Stimulated activated CD4-positive, alpha-beta T cell treated with anti-CD3 and anti-CD28 coated beads, Interleukin-1b, Interleukin-23, amount 100 ng/mL, for 24 hours (primary cell): ENCODE data around the gene ZNF14.
"Not testable (repeated sequence)": the region's sequence is repeated elsewhere in the genome, so short reads cannot be mapped to it uniquely, and the experiment has no call there.

Experiments
- DNase-seq, 4 experiments: peaks; one replicate each; pipeline ENCODE4 v3.0.0-alpha.2; 2020; ENCODE audit warnings: low read depth in 4 of 4, low spot score in 1 of 4

The ZNF14 gene

GRCh38 chr19:19732579-19733501 lies at the start of gene ZNF14:
Gene ZNF14, minus strand, starts transcription at chr19:19733112. Its CDS starts 154 bp downstream, at chr19:19732958.
- DNase-seq = peak; percentile 72 to 90 (median 82)

- DNase-seq = not testable (repeated sequence)
Measured at GRCh38 chr19:19781791-19782190, 48.9 kb upstream of the ZNF14 start.

DNA sequence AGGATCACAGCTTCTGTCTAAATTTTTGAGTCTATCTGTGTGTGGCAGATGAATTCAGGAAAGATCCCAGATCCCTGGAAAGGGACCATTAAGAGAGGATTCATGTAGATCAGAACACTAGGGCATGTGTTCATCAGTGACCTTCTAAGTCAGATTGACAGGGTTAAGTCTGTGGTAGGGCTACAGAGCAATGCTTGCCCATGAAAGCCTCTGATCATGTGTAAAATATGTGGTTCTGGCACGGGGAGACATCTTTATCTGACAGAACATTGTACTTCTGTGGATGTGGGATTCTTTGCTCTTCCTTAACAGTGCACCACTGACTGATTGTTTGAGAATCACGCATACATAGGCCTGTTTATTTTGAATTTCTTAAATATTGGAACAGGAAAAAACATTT lies 45.8 kb upstream of the ZNF14 start:
- no peak for DNase-seq

DNA sequence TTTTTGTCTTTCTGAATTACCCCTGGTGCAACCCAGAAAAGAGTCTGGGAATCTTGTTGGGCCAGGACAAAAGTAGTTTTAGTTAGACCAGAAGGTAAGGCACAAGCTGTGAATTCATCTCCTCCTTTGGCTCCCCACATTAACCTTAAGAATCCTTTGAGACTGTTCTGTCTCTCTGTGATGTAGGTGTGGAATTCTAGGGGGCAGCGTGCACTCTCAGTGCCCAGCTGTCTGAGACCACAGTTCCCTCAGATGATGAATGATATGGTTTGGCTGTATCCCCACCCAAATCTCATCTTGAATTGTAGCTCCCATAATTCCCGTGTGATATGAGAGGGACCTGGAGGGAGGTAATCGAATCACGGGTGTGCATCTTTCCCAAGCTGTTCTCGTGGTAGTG lies 44.8 kb upstream of the ZNF14 start:
- no peak for DNase-seq

- peak; percentile 69 to 88 (median 79) for DNase-seq
Measured at GRCh38 chr19:19776206-19777008, 43.5 kb upstream of the ZNF14 start.

GRCh38 chr19:19775891-19776205 lies 42.9 kb upstream of the ZNF14 start:
- peak in 2 of 4 experiments; percentile 1 to 2 for DNase-seq

DNA sequence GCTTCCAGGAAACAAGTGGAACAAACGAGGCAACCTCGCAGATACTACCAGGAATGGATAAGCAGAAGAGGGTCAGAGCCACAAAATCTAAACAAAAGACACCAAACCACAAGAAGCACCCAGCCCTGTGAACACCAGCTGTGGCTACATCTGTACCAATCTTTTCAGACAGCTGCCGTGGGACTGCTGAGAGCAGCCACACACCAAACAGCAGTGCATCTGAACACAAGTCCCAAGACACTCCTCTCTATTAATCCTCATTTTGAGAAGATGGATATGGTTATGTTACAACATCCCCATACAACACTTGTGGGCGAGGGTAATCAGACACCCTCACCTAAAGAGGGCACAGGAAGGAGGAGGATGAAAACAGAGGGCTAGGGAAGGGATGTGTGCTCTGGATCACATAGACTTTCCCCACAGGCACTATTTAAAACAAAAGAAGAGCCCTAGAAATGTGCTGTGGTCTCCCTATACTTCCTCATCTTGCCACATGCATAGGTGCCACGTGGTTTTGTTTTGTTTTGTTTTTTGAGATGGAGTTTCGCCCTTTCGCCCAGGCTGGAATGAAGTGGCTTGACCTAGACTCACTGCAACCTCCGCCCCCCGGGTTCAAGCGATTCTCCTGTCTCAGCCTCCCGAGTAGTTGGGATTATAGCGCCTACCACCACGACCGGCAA lies 41.6 kb upstream of the ZNF14 start:
- DNase-seq = no peak

GRCh38 chr19:19771963-19772362 lies 39.1 kb upstream of the ZNF14 start:
- DNase-seq = not testable (repeated sequence)

DNA sequence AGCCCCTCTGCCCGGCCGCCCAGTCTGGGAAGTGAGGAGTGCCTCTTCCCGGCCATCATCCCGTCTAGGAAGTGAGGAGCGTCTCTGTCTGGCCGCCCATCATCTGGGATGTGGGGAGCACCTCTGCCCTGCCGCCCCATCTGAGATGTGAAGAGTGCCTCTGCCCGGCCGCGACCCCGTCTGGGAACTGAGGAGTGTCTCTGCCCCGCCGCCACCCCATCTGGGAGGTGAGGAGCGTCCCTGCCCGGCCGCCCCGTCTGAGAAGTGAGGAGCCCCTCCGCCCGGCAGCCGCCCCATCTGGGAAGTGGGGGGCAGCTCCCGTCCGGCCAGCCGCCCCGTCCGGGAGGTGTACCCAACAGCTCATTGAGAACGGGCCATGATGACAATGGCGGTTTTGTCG lies 37.1 kb upstream of the ZNF14 start:
- DNase-seq = not testable (repeated sequence)

DNA sequence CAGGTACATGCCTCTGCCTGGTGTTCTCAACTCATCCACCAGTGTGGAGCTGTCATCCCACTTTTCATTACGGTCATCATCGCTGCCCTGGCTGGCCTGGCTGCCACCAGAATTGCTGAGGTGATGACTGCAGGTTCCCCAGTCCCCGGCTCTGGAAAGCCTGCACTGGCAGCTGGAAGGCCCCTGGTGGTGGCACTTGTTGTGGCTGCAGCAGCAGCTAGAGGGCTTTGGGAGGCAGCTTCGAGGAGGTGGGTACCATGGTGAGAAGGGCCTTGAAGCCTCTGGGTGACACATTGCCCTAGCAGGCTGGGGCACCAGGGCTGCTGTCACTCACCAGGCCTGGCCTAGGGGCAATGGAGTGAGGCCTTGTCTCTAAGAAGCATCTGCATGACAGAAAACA lies 25.3 kb upstream of the ZNF14 start:
- DNase-seq = no peak

DNA sequence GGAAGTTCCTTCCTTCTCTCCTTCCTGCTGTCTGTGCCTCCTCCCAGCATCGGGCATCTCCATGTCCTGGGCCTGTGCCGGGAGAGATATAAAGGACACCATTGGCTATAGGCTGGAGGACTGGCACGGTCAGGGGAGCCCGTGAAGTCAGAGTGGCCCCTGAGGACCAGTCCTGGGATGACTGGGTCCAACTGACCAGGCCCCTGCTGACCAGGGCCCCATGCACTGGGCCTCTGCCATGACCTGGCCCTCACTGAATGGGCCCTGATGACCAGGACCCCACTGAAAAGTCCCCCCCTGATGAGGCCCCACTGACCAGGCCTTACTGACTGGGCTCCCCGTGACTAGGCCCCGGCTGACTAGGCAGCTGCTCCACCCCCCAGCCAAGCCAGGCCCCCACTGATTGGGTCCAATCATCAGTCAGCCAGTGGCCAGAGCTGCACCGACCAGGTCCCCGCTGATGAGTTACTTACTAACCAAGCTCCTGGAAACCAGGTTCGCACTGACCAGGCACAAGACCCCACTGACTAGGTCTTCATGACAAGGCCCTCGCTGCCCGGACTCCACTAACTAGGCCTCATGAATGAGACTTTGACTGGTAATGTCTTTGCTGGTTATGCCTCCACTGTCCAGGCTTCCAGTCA lies 20.0 kb upstream of the ZNF14 start:
- no peak for DNase-seq

GRCh38 chr19:19751846-19752245 lies 18.9 kb upstream of the ZNF14 start:
- DNase-seq = no peak

GRCh38 chr19:19750842-19751790 lies 18.2 kb upstream of the ZNF14 start:
- DNase-seq = no peak

GRCh38 chr19:19749908-19750841 lies 17.3 kb upstream of the ZNF14 start:
- no peak for DNase-seq

DNA sequence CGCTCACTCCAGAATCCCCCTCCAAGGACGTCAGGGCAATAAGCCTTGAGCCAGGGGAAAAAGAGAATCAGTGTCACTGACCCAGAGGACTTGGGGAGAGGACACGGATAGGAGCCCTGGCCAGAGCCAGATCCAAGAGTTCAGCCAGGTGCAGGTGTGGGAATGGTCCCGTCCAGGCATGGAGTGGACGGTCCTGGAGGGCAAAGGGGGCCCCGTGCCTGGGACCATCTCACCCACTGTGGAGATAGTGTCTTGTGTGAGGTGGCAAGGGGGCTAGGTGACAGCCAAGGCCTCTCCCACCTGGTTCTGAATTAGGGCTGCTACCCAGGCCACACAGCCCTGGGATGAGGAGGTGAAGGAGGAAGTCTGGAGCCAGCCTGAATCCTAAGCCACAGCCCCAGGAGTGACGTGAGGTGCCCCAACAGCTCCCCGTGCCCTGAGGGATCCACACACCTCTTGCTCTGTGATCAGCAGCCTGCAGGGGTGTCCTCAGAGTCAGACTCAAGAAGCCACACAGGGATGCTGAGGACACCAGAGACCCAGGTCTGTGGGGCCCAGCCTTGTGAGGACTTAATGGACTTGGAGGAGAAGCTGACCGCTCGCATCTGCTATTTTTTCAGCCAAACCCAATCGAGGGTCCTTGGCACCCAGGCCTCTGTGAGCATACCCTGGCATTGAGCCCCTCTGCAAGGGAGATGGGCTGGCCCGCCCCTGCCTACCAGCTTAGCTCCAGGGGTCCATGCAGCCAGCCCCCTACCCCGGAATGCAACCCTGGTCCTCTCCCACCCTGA lies 16.4 kb upstream of the ZNF14 start:
- DNase-seq = no peak

GRCh38 chr19:19748249-19748938 lies 15.5 kb upstream of the ZNF14 start:
- DNase-seq = no peak
